ENCODE data around the gene NUMB. TPM values are rescaled to one million over a fixed set of nuclear protein-coding genes. Genes with fewer than 3 reads are reported as not detected.

Gene NUMB
- total and polyA plus RNA-seq, 12 donors = 24.6 to 63.3 (median 48.4) TPM

GRCh38 chr14:73491256-73492042 is 33.1 kb upstream of the NUMB start:
- Histone ChIP-seq H3K27me3 (no peaks in the 10 kb centered on the region), H3K36me3 (replicated peaks in 1 of 2) (no peaks in the 10 kb centered on the region), H3K27ac (peak overlapping the region; percentile 9 to 89 (median 65)), H3K4me3 (peak overlapping the region in 3 of 4 donors; percentile 36 to 86 (median 42)), H3K9me3 (replicated peaks in 1 of 3) (no peaks in the 10 kb centered on the region), H3K4me1 (replicated peaks in 1 of 2) (peaks cover 0 to 30% of the 10 kb centered on the region in 2 donors)
- 1 to 2% (median 1%) methylated on average over 17 to 94 of the region's 94 CpGs for WGBS, 4 donors
- peak in 1 of 2 donors; percentile 58 for TF ChIP-seq POLR2A (IDR thresholded peaks at IDR 0.05)
- no peak for TF ChIP-seq CTCF (IDR thresholded peaks at IDR 0.05)
- intact Hi-C loops (cut with DNase I) = no loop called here
- DNase-seq = peak; percentile 60 to 81 (median 69)

GRCh38 chr14:73489481-73490175 is 31.3 kb upstream of the NUMB start:
- Histone ChIP-seq H3K36me3 (replicated peaks in 1 of 2) (no peaks in the 10 kb centered on the region), H3K27ac (no peak overlapping the region), H3K4me3 (no peak overlapping the region), H3K4me1 (replicated peaks in 1 of 2) (peaks cover 0 to 30% of the 10 kb centered on the region in 2 donors), H3K9me3 (replicated peaks in 1 of 3) (no peaks in the 10 kb centered on the region), H3K27me3 (no peaks in the 10 kb centered on the region)
- no peak for TF ChIP-seq CTCF (IDR thresholded peaks at IDR 0.05)
- no peak for TF ChIP-seq POLR2A (IDR thresholded peaks at IDR 0.05)
- WGBS, 4 donors = 80 to 86% (median 84%) methylated on average over 6 of the region's 6 CpGs
- no peak for DNase-seq
- intact Hi-C loops (cut with DNase I) = no loop called here

GRCh38 chr14:73478684-73479083 is 20.3 kb upstream of the NUMB start:
- Histone ChIP-seq H3K4me3 (no peak overlapping the region), H3K27ac (no peak overlapping the region), H3K4me1 (replicated peaks in 1 of 2) (no peaks in the 10 kb centered on the region), H3K27me3 (no peaks in the 10 kb centered on the region), H3K36me3 (replicated peaks in 1 of 2) (no peaks in the 10 kb centered on the region), H3K9me3 (replicated peaks in 1 of 3) (no peaks in the 10 kb centered on the region)
- no peak for DNase-seq
- TF ChIP-seq POLR2A (IDR thresholded peaks at IDR 0.05) (no peak), CTCF (IDR thresholded peaks at IDR 0.05) (no peak)
- WGBS, 4 donors = 80 to 92% (median 89%) methylated on average over 15 of the region's 15 CpGs
- intact Hi-C loops (cut with DNase I) = loop anchor here in 1 of 2 donors (10.0 kb wide), 1 partner anchor 304 kb away; no protein-coding TSS in a partner anchor

- no peaks in the 10 kb centered on the region for H3K27me3 ChIP-seq
- TF ChIP-seq CTCF (IDR thresholded peaks at IDR 0.05) (no peak), POLR2A (IDR thresholded peaks at IDR 0.05) (no peak)
- intact Hi-C loops (cut with DNase I) = loop anchor here in 1 of 2 donors (10.0 kb wide), 1 partner anchor 303 kb away; no protein-coding TSS in a partner anchor
- H3K27ac ChIP-seq = no peak overlapping the region
- peak in 3 of 7 donors; percentile 28 to 46 (median 30) for DNase-seq
- no peaks in the 10 kb centered on the region for H3K9me3 ChIP-seq (replicated peaks in 1 of 3)
- no peaks in the 10 kb centered on the region for H3K4me1 ChIP-seq (replicated peaks in 1 of 2)
- WGBS, 4 donors = 75 to 79% (median 77%) methylated on average over 6 of the region's 6 CpGs
- no peak overlapping the region for H3K4me3 ChIP-seq
- no peaks in the 10 kb centered on the region for H3K36me3 ChIP-seq (replicated peaks in 1 of 2)
Observed at GRCh38 chr14:73477618-73478266, 19.4 kb upstream of the NUMB start.

All from adrenal gland (tissue), 12 donors.